ENCODE data around the gene C2orf72.
"Not testable (repeated sequence)": the region's sequence is repeated elsewhere in the genome, so short reads cannot be mapped to it uniquely, and the experiment has no call there.

The C2orf72 gene

GRCh38 chr2:231003186-231003585 lies 34.1 kb upstream of the C2orf72 start:
- DNase-seq = no peak
- Mint-ChIP-seq H3K36me3 (ENCODE audit: insufficient read depth) (no peaks in the 10 kb centered on the region), H3K9me3 (peaks cover 3 to 13% of the 10 kb centered on the region in 2 donors), H3K4me1 (ENCODE audit: low read depth in 2 of 2) (no peaks in the 10 kb centered on the region), H3K27me3 (peaks cover 52 to 64% of the 10 kb centered on the region in 2 donors), H3K27ac (no peak overlapping the region), H3K4me3 (no peak overlapping the region)
- no peak for ATAC-seq (replicated peaks)

GRCh38 chr2:231004930-231005329 lies 32.4 kb upstream of the C2orf72 start:
- H3K9me3 Mint-ChIP-seq = peaks cover 3 to 13% of the 10 kb centered on the region in 2 donors
- H3K4me1 Mint-ChIP-seq (ENCODE audit: low read depth in 2 of 2); ATAC-seq (replicated peaks); H3K36me3 Mint-ChIP-seq (ENCODE audit: insufficient read depth); H3K4me3 Mint-ChIP-seq; DNase-seq: not testable (repeated sequence)
- H3K27ac Mint-ChIP-seq = peak overlapping the region in 1 of 2 donors; percentile 9
- peaks cover 42 to 64% of the 10 kb centered on the region in 2 donors for H3K27me3 Mint-ChIP-seq

GRCh38 chr2:231007286-231008098 lies 29.8 kb upstream of the C2orf72 start:
- H3K9me3 Mint-ChIP-seq = peaks cover 3 to 13% of the 10 kb centered on the region in 2 donors
- no peak for ATAC-seq (replicated peaks)
- H3K27ac Mint-ChIP-seq = no peak overlapping the region
- no peak for DNase-seq
- H3K4me3 Mint-ChIP-seq = no peak overlapping the region
- H3K27me3 Mint-ChIP-seq = peaks cover 35 to 54% of the 10 kb centered on the region in 2 donors
- H3K36me3 Mint-ChIP-seq (ENCODE audit: insufficient read depth) = no peaks in the 10 kb centered on the region
- no peaks in the 10 kb centered on the region for H3K4me1 Mint-ChIP-seq (ENCODE audit: low read depth in 2 of 2)

- Mint-ChIP-seq H3K27me3 (peaks cover 33 to 54% of the 10 kb centered on the region in 2 donors), H3K9me3 (peaks cover 3 to 13% of the 10 kb centered on the region in 2 donors), H3K4me1 (ENCODE audit: low read depth in 2 of 2) (no peaks in the 10 kb centered on the region), H3K27ac (no peak overlapping the region), H3K4me3 (no peak overlapping the region), H3K36me3 (ENCODE audit: insufficient read depth) (no peaks in the 10 kb centered on the region)
- ATAC-seq (replicated peaks) (no peak), DNase-seq (no peak)
These were observed 29.2 kb upstream of the C2orf72 start for GRCh38 chr2:231008131-231008530.

GRCh38 chr2:231009236-231009919 lies 27.9 kb upstream of the C2orf72 start:
- Mint-ChIP-seq H3K27me3 (peaks cover 34 to 54% of the 10 kb centered on the region in 2 donors), H3K27ac (no peak overlapping the region), H3K4me1 (ENCODE audit: low read depth in 2 of 2) (no peaks in the 10 kb centered on the region), H3K9me3 (peaks cover 3 to 13% of the 10 kb centered on the region in 2 donors), H3K4me3 (no peak overlapping the region), H3K36me3 (ENCODE audit: insufficient read depth) (no peaks in the 10 kb centered on the region)
- DNase-seq (no peak), ATAC-seq (replicated peaks) (no peak)

GRCh38 chr2:231010201-231010730 lies 27.1 kb upstream of the C2orf72 start:
- DNase-seq (no peak), ATAC-seq (replicated peaks) (no peak)
- H3K4me1 Mint-ChIP-seq (ENCODE audit: low read depth in 2 of 2) = no peaks in the 10 kb centered on the region
- no peaks in the 10 kb centered on the region for H3K36me3 Mint-ChIP-seq (ENCODE audit: insufficient read depth)
- no peak overlapping the region for H3K27ac Mint-ChIP-seq
- H3K4me3 Mint-ChIP-seq = no peak overlapping the region
- H3K27me3 Mint-ChIP-seq = peaks cover 42 to 63% of the 10 kb centered on the region in 2 donors
- peaks cover 3 to 6% of the 10 kb centered on the region in 2 donors for H3K9me3 Mint-ChIP-seq

- no peaks in the 10 kb centered on the region for H3K9me3 Mint-ChIP-seq
- H3K4me1 Mint-ChIP-seq (ENCODE audit: low read depth in 2 of 2) = no peaks in the 10 kb centered on the region
- peaks cover 48 to 74% of the 10 kb centered on the region in 2 donors for H3K27me3 Mint-ChIP-seq
- DNase-seq (no peak), ATAC-seq (replicated peaks) (no peak)
- no peak overlapping the region for H3K27ac Mint-ChIP-seq
- no peak overlapping the region for H3K4me3 Mint-ChIP-seq
- H3K36me3 Mint-ChIP-seq (ENCODE audit: insufficient read depth) = no peaks in the 10 kb centered on the region
These were observed 25.8 kb upstream of the C2orf72 start for GRCh38 chr2:231011526-231011925.

- Mint-ChIP-seq H3K9me3 (no peaks in the 10 kb centered on the region), H3K27me3 (peaks cover 57 to 80% of the 10 kb centered on the region in 2 donors), H3K4me1 (ENCODE audit: low read depth in 2 of 2) (peaks cover 0 to 3% of the 10 kb centered on the region in 2 donors), H3K4me3 (no peak overlapping the region), H3K36me3 (ENCODE audit: insufficient read depth) (no peaks in the 10 kb centered on the region), H3K27ac (no peak overlapping the region)
- ATAC-seq (replicated peaks) (no peak), DNase-seq (no peak)
These were observed 24.9 kb upstream of the C2orf72 start for GRCh38 chr2:231012463-231012862.

- Mint-ChIP-seq H3K27ac (no peak overlapping the region), H3K9me3 (no peaks in the 10 kb centered on the region), H3K27me3 (peaks cover 59 to 80% of the 10 kb centered on the region in 2 donors), H3K36me3 (ENCODE audit: insufficient read depth) (no peaks in the 10 kb centered on the region), H3K4me3 (no peak overlapping the region), H3K4me1 (ENCODE audit: low read depth in 2 of 2) (peaks cover 0 to 3% of the 10 kb centered on the region in 2 donors)
- DNase-seq (no peak), ATAC-seq (replicated peaks) (no peak)
These were observed 23.5 kb upstream of the C2orf72 start for GRCh38 chr2:231013820-231014219.

- ATAC-seq (replicated peaks) = no peak
- Mint-ChIP-seq H3K9me3 (no peaks in the 10 kb centered on the region), H3K4me1 (ENCODE audit: low read depth in 2 of 2) (peaks cover 0 to 3% of the 10 kb centered on the region in 2 donors)
These were observed 21.8 kb upstream of the C2orf72 start for GRCh38 chr2:231015478-231015877.

GRCh38 chr2:231015926-231016325 lies 21.4 kb upstream of the C2orf72 start:
- H3K4me3 Mint-ChIP-seq = no peak overlapping the region
- H3K36me3 Mint-ChIP-seq (ENCODE audit: insufficient read depth) = no peaks in the 10 kb centered on the region
- DNase-seq = no peak
- H3K27ac Mint-ChIP-seq = no peak overlapping the region
- peaks cover 0 to 3% of the 10 kb centered on the region in 2 donors for H3K4me1 Mint-ChIP-seq (ENCODE audit: low read depth in 2 of 2)
- H3K27me3 Mint-ChIP-seq = peaks cover 44 to 82% of the 10 kb centered on the region in 2 donors
- H3K9me3 Mint-ChIP-seq = no peaks in the 10 kb centered on the region
- no peak for ATAC-seq (replicated peaks)

More at GRCh38 chr2:231015478-231015877, 21.8 kb upstream of the C2orf72 start:
- Mint-ChIP-seq H3K27me3 (peaks cover 46 to 78% of the 10 kb centered on the region in 2 donors), H3K36me3 (ENCODE audit: insufficient read depth) (no peaks in the 10 kb centered on the region), H3K4me3 (no peak overlapping the region), H3K27ac (no peak overlapping the region)
- no peak for DNase-seq

- H3K27ac Mint-ChIP-seq = no peak overlapping the region
- no peaks in the 10 kb centered on the region for H3K36me3 Mint-ChIP-seq (ENCODE audit: insufficient read depth)
- H3K27me3 Mint-ChIP-seq = peaks cover 39 to 86% of the 10 kb centered on the region in 2 donors
- no peaks in the 10 kb centered on the region for H3K9me3 Mint-ChIP-seq
- no peak for DNase-seq
- ATAC-seq (replicated peaks) = no peak
- H3K4me1 Mint-ChIP-seq (ENCODE audit: low read depth in 2 of 2) = peaks cover 0 to 3% of the 10 kb centered on the region in 2 donors
- H3K4me3 Mint-ChIP-seq = no peak overlapping the region
These were observed 20.6 kb upstream of the C2orf72 start for GRCh38 chr2:231016566-231017230.

- ATAC-seq (replicated peaks) (no peak), DNase-seq (no peak)
- Mint-ChIP-seq H3K4me3 (no peak overlapping the region), H3K4me1 (ENCODE audit: low read depth in 2 of 2) (peaks cover 0 to 3% of the 10 kb centered on the region in 2 donors), H3K27ac (no peak overlapping the region), H3K27me3 (peaks cover 33 to 86% of the 10 kb centered on the region in 2 donors), H3K36me3 (ENCODE audit: insufficient read depth) (no peaks in the 10 kb centered on the region), H3K9me3 (no peaks in the 10 kb centered on the region)
These were observed 20.1 kb upstream of the C2orf72 start for GRCh38 chr2:231017231-231017598.
